H1 (cell line): ENCODE measurements around the gene AKR1C2.

ENCODE experiments used
- CEBPB ChIP-seq: IDR thresholded peaks from 2 replicates; pipeline ENCODE4 v1.6.1; 2012; ENCODE audit warnings: low read depth, low read length
- GABPA ChIP-seq: IDR thresholded peaks from 2 replicates; pipeline ENCODE4 v1.6.1; 2011; ENCODE audit warnings: mild to moderate bottlenecking, low read length, moderate library complexity, borderline replicate concordance; ENCODE audit not compliant: insufficient read depth
- NANOG ChIP-seq: IDR thresholded peaks from 2 replicates; pipeline ENCODE4 v1.6.1; 2011; ENCODE audit warnings: low read length, low read depth, mild to moderate bottlenecking, inconsistent platforms; ENCODE audit not compliant: insufficient read depth, poor library complexity, severe bottlenecking
- POLR2A ChIP-seq, 2 experiments: IDR thresholded peaks; 1 replicate in 1 of 2; 2 replicates in 1 of 2; pipeline ENCODE4 v1.6.1; 2011; ENCODE audit warnings: low read depth in 2 of 2, low read length in 2 of 2, mild to moderate bottlenecking in 2 of 2; ENCODE audit errors: control extremely low read depth in 1 of 2
- RAD21 ChIP-seq, 2 experiments: IDR thresholded peaks in 1 of 2; conservative IDR thresholded peaks in 1 of 2; 2 replicates each; pipeline ENCODE4 v1.6.1; 2011; ENCODE audit warnings: low read depth in 2 of 2, low read length in 2 of 2, improper control_type of control experiment in 1 of 2, inconsistent platforms in 1 of 2, mild to moderate bottlenecking in 1 of 2, moderate library complexity in 1 of 2
- RFX5 ChIP-seq: IDR thresholded peaks from 2 replicates; pipeline ENCODE4 v1.6.1; 2011; ENCODE audit warnings: low read depth, low read length, improper control_type of control experiment, borderline replicate concordance
- SUZ12 ChIP-seq: fragments of 200-600 bp; sonication (generic); IDR thresholded peaks from 2 replicates; pipeline ENCODE4 v1.6.1; 2012; ENCODE audit warnings: mild to moderate bottlenecking, inconsistent platforms, low read length, moderate library complexity, mixed read lengths
- TBP ChIP-seq: IDR thresholded peaks from 2 replicates; pipeline ENCODE4 v1.6.1; 2011; ENCODE audit warnings: low read depth, low read length, improper control_type of control experiment
- TF ChIP-seq, protein P1 (sequence below), 3 experiments: IDR thresholded peaks; 1 replicate in 2 of 3; 2 replicates in 1 of 3; pipeline versions ENCODE4 v1.5.1 to v1.6.1; 2011; ENCODE audit warnings: low read length in 3 of 3, mild to moderate bottlenecking in 3 of 3, inconsistent platforms in 2 of 3, low read depth in 1 of 3, moderate library complexity in 1 of 3; ENCODE audit not compliant: insufficient read depth in 1 of 3; ENCODE audit errors: control extremely low read depth in 1 of 3

DNA sequence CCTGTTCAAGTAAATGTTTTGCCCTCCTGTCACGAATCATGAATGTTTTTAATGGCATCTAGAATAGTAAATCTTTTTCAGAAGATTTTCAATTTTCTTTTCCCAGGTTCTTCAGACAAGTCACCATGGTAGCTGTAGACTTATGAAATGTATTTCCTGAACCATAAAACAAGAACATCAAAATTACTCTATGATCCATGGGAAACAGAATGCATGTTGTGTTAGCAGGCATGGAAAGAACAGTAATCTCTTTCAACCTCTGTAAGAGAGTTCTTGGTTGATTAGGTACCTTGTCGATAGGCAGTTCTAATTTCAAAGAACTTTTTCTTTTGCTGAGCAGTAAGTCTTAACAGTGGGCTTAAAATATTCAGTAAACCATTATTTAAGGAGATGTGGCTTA, 22.9 kb downstream of the AKR1C2 start:
- TF ChIP-seq, protein P1, sequence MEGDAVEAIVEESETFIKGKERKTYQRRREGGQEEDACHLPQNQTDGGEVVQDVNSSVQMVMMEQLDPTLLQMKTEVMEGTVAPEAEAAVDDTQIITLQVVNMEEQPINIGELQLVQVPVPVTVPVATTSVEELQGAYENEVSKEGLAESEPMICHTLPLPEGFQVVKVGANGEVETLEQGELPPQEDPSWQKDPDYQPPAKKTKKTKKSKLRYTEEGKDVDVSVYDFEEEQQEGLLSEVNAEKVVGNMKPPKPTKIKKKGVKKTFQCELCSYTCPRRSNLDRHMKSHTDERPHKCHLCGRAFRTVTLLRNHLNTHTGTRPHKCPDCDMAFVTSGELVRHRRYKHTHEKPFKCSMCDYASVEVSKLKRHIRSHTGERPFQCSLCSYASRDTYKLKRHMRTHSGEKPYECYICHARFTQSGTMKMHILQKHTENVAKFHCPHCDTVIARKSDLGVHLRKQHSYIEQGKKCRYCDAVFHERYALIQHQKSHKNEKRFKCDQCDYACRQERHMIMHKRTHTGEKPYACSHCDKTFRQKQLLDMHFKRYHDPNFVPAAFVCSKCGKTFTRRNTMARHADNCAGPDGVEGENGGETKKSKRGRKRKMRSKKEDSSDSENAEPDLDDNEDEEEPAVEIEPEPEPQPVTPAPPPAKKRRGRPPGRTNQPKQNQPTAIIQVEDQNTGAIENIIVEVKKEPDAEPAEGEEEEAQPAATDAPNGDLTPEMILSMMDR (IDR thresholded peaks at IDR 0.05; ENCODE audit: control extremely low read depth in 1 of 3, insufficient read depth in 1 of 3, low read depth in 1 of 3, low read length in 3 of 3), result no peak
- TF ChIP-seq TBP, result no peak
- TF ChIP-seq GABPA, result no peak
- no peak for TF ChIP-seq POLR2A (IDR thresholded peaks at IDR 0.05; ENCODE audit: control extremely low read depth in 1 of 2, low read depth in 2 of 2, low read length in 2 of 2)
- no peak for TF ChIP-seq NANOG
- no peak for TF ChIP-seq RAD21 (IDR thresholded peaks at IDR 0.05 in 1 of 2, conservative IDR thresholded peaks at IDR 0.05 in 1 of 2; ENCODE audit: low read depth in 2 of 2, low read length in 2 of 2)
- no peak for TF ChIP-seq CEBPB
- no peak for TF ChIP-seq SUZ12
- no peak for TF ChIP-seq RFX5
